H9 (cell line): ENCODE data around the gene WNT6. TPM values are rescaled to one million over a fixed set of nuclear protein-coding genes. Genes with fewer than 3 reads are reported as not detected.

Experiments
- DNase-seq: peaks from one replicate; pipeline ENCODE4 v3.0.0-alpha.2; 2017
- H2AFZ ChIP-seq: one replicate; pipeline ENCODE4 v1.6.1; 2013; ENCODE audit warnings: mild to moderate bottlenecking, low read length, control low read depth, moderate library complexity
- H2AK5ac ChIP-seq: 2 replicates; pipeline ENCODE4 v1.6.1; 2013; ENCODE audit warnings: low read length, control low read depth, mixed read lengths; ENCODE audit not compliant: insufficient read length
- H2BK120ac ChIP-seq: one replicate; pipeline ENCODE4 v1.6.1; 2013; ENCODE audit warnings: low read depth, mild to moderate bottlenecking, low read length, control low read depth, inconsistent platforms; ENCODE audit not compliant: poor library complexity, severe bottlenecking
- H2BK12ac ChIP-seq: 2 replicates; pipeline ENCODE4 v1.6.1; 2013; ENCODE audit warnings: low read length, control low read depth, mixed read lengths, low read depth; ENCODE audit not compliant: insufficient read length
- H2BK15ac ChIP-seq: 2 replicates; pipeline ENCODE4 v1.6.1; 2013; ENCODE audit warnings: low read depth, low read length, control low read depth
- H2BK20ac ChIP-seq: one replicate; pipeline ENCODE4 v1.6.1; 2013; ENCODE audit warnings: low read depth, mild to moderate bottlenecking, low read length, control low read depth, inconsistent platforms; ENCODE audit not compliant: poor library complexity, severe bottlenecking
- H2BK5ac ChIP-seq: 2 replicates; pipeline ENCODE4 v1.6.1; 2013; ENCODE audit warnings: low read length, control low read depth, mixed read lengths; ENCODE audit not compliant: insufficient read length
- H3K14ac ChIP-seq: 2 replicates; pipeline ENCODE4 v1.6.1; 2013; ENCODE audit warnings: low read length, control low read depth; ENCODE audit not compliant: insufficient read depth
- H3K18ac ChIP-seq: 2 replicates; pipeline ENCODE4 v1.6.1; 2013; ENCODE audit warnings: low read depth, mild to moderate bottlenecking, mixed read lengths, low read length, control low read depth; ENCODE audit not compliant: insufficient read length
- H3K23ac ChIP-seq: 2 replicates; pipeline ENCODE4 v1.6.1; 2013; ENCODE audit warnings: low read length, control low read depth, mixed read lengths, low read depth; ENCODE audit not compliant: insufficient read length
- H3K23me2 ChIP-seq: 2 replicates; pipeline ENCODE4 v1.6.1; 2013; ENCODE audit warnings: low read depth, mild to moderate bottlenecking, mixed read lengths, low read length, control low read depth; ENCODE audit not compliant: insufficient read length, poor library complexity, severe bottlenecking
- H3K27ac ChIP-seq: 2 replicates; pipeline ENCODE4 v1.5.1; 2013; ENCODE audit warnings: low read length, control low read depth, mixed read lengths, low read depth; ENCODE audit not compliant: insufficient read length
- H3K27me3 ChIP-seq: 2 replicates; pipeline ENCODE4 v1.6.1; 2013; ENCODE audit warnings: low read length, control low read depth, inconsistent platforms; ENCODE audit not compliant: insufficient read depth
- H3K4ac ChIP-seq: 2 replicates; pipeline ENCODE4 v1.6.1; 2013; ENCODE audit warnings: low read depth, mild to moderate bottlenecking, control low read depth, inconsistent platforms, low read length, moderate library complexity
- H3K4me1 ChIP-seq: 2 replicates; pipeline ENCODE4 v1.6.1; 2013; ENCODE audit warnings: low read length, control low read depth, inconsistent platforms; ENCODE audit not compliant: insufficient read depth
- H3K4me2 ChIP-seq: 2 replicates; pipeline ENCODE4 v1.6.1; 2013; ENCODE audit warnings: low read length, control low read depth, mixed read lengths; ENCODE audit not compliant: insufficient read length, insufficient read depth
- H3K56ac ChIP-seq: 2 replicates; pipeline ENCODE4 v1.6.1; 2013; ENCODE audit warnings: low read depth, mild to moderate bottlenecking, mixed read lengths, low read length, control low read depth; ENCODE audit not compliant: insufficient read length
- H3K79me1 ChIP-seq: 2 replicates; pipeline ENCODE4 v1.6.1; 2013; ENCODE audit warnings: low read depth, mild to moderate bottlenecking, moderate library complexity, low read length, control low read depth, inconsistent platforms; ENCODE audit not compliant: insufficient read depth, poor library complexity, severe bottlenecking
- H3K79me2 ChIP-seq: 2 replicates; pipeline ENCODE4 v1.6.1; 2013; ENCODE audit warnings: low read length, control low read depth, inconsistent platforms; ENCODE audit not compliant: insufficient read depth
- H3K9ac ChIP-seq: 2 replicates; pipeline ENCODE4 v1.6.1; 2013; ENCODE audit warnings: low read length, control low read depth, mixed read lengths; ENCODE audit not compliant: insufficient read length; ENCODE audit errors: extremely low read depth
- H3K9me3 ChIP-seq: one replicate; pipeline ENCODE4 v1.6.1; 2013; ENCODE audit warnings: low read depth, low read length, inconsistent platforms; ENCODE audit not compliant: control insufficient read depth
- H3T11ph ChIP-seq: one replicate; pipeline ENCODE4 v1.6.1; 2013; ENCODE audit warnings: mild to moderate bottlenecking, low read length, control low read depth, inconsistent platforms
- H4K20me1 ChIP-seq: one replicate; pipeline ENCODE4 v1.6.1; 2013; ENCODE audit not compliant: control insufficient read depth, insufficient read length, insufficient read depth
- H4K5ac ChIP-seq: 2 replicates; pipeline ENCODE4 v1.6.1; 2013; ENCODE audit warnings: low read depth, mild to moderate bottlenecking, mixed read lengths, low read length, control low read depth; ENCODE audit not compliant: insufficient read length
- H4K8ac ChIP-seq: replicated peaks from 2 replicates; pipeline ENCODE4 v1.6.1; 2013; ENCODE audit warnings: low read length, control low read depth, mixed read lengths, low read depth; ENCODE audit not compliant: insufficient read length
- H4K91ac ChIP-seq: 2 replicates; pipeline ENCODE4 v1.6.1; 2013; ENCODE audit warnings: low read depth, mild to moderate bottlenecking, moderate library complexity, mixed read lengths, low read length, control low read depth; ENCODE audit not compliant: insufficient read length
- H3K27ac Mint-ChIP-seq, 3 experiments: 2 replicates in 2 of 3; 3 replicates in 1 of 3; pipeline ENCODE4 v1.8.0; 2020 to 2021; ENCODE audit warnings: mixed read lengths in 3 of 3, mild to moderate bottlenecking in 1 of 3, moderate library complexity in 1 of 3
- H3K27me3 Mint-ChIP-seq: 2 replicates; pipeline ENCODE4 v1.8.0; 2021; ENCODE audit warnings: low read depth, mild to moderate bottlenecking, moderate library complexity, mixed read lengths
- H3K36me3 Mint-ChIP-seq, 3 experiments: 2 replicates in 2 of 3; 3 replicates in 1 of 3; pipeline ENCODE4 v1.8.0; 2020 to 2021; ENCODE audit warnings: low read depth in 3 of 3, mixed read lengths in 3 of 3; ENCODE audit not compliant: insufficient read depth in 1 of 3
- H3K4me1 Mint-ChIP-seq, 2 experiments: 2 replicates each; pipeline ENCODE4 v1.8.0; 2020; ENCODE audit warnings: mixed read lengths in 2 of 2
- H3K4me3 Mint-ChIP-seq, 2 experiments: 2 replicates in 1 of 2; 3 replicates in 1 of 2; pipeline ENCODE4 v1.8.0; 2020 to 2021; ENCODE audit warnings: mild to moderate bottlenecking in 2 of 2, mixed read lengths in 2 of 2, moderate library complexity in 1 of 2
- H3K9me3 Mint-ChIP-seq, 2 experiments: 2 replicates in 1 of 2; 3 replicates in 1 of 2; pipeline ENCODE4 v1.8.0; 2020; ENCODE audit warnings: mild to moderate bottlenecking in 2 of 2, mixed read lengths in 2 of 2, moderate library complexity in 1 of 2
- CTCF ChIP-seq: fragments of 200-600 bp; sonication (generic); conservative IDR thresholded peaks from 3 replicates; pipeline ENCODE4 v1.8.0; 2021; ENCODE audit warnings: antibody characterized with exemption, mild to moderate bottlenecking
- WGBS: extraction: QIAGEN DNeasy Blood & Tissue Kit; methylation state at CpG from one replicate; pipeline ENCODE4 v1.1.7; 2013; ENCODE audit warnings: missing lambda C conversion rate, low lambda C conversion rate, mixed read lengths; ENCODE audit not compliant: insufficient read length; ENCODE audit errors: extremely low coverage; 5-methylcytosine and 5-hydroxymethylcytosine counted together
- total RNA-seq: library from RNA; stranded (reverse); gene quantifications from 2 replicates; pipeline ENCODE4 v1.2.1, GENCODE V29; 2021

The WNT6 gene
- total RNA-seq, 1 experiment from 2014 or later: not detected

GRCh38 chr2:218882866-218883366, 23.3 kb downstream of the WNT6 start:
- H3K4me2 ChIP-seq: no peak overlapping the region

More at GRCh38 chr2:218882866-218883366, 23.3 kb downstream of the WNT6 start:
- Mint-ChIP-seq H3K27ac (no peak overlapping the region), H3K36me3 (no peaks in the 10 kb centered on the region; a peak in 1 of 7 replicates), H3K27me3 (peaks cover 96% of the 10 kb centered on the region), H3K4me3 (peak overlapping the region in 1 of 2 experiments; percentile 40; a peak in 1 of 5 replicates), H3K9me3 (peaks cover 2 to 5% of the 10 kb centered on the region in 2 experiments; a peak in 4 of 5 replicates), H3K4me1 (peaks cover 17 to 28% of the 10 kb centered on the region in 2 experiments)
- Histone ChIP-seq H3K56ac (no peak overlapping the region), H3K79me1 (no peaks in the 10 kb centered on the region), H4K8ac (no peak overlapping the region), H3K27ac (no peak overlapping the region), H2BK5ac (no peak overlapping the region), H3K4ac (no peak overlapping the region), H2AFZ (no peak overlapping the region), H2BK120ac (no peak overlapping the region), H2BK20ac (no peak overlapping the region), H2BK12ac (no peak overlapping the region), H2BK15ac (no peak overlapping the region), H3K27me3 (peaks cover 86% of the 10 kb centered on the region), H3K9me3 (no peaks in the 10 kb centered on the region), H2AK5ac (no peak overlapping the region), H3K9ac (no peak overlapping the region), H4K20me1 (peaks cover 2% of the 10 kb centered on the region), H4K5ac (no peak overlapping the region), H3K14ac (no peak overlapping the region), H3K23me2 (no peaks in the 10 kb centered on the region), H3K4me1 (no peaks in the 10 kb centered on the region), H3K23ac (no peak overlapping the region), H3K18ac (no peak overlapping the region), H3T11ph (no peak overlapping the region), H4K91ac (no peak overlapping the region), H3K79me2 (no peaks in the 10 kb centered on the region)
- WGBS: no CpG with 5 or more reads among the region's 4 CpGs
- no peak for DNase-seq
- TF ChIP-seq CTCF: no peak
